ENCODE measurements around the gene EXOC3.
A peak's percentile ranks its signal among the peaks of the same experiment; 100 is the strongest.
"Not testable (repeated sequence)": the region's sequence is repeated elsewhere in the genome, so short reads cannot be mapped to it uniquely, and the experiment has no call there.

Gene EXOC3

GRCh38 chr5:407801-408268 is 35.1 kb upstream of the EXOC3 start:
- no peak for DNase-seq (ENCODE audit: low spot score)
- CTCF ChIA-PET, result no interaction called here
- no peak for TF ChIP-seq CTCF (conservative IDR thresholded peaks at IDR 0.05; ENCODE audit: low read depth)
- POLR2A ChIA-PET (ENCODE audit: low non-redundant PET), result no interaction called here
- peak overlapping the region; percentile 70 for H3K27ac ChIP-seq

- H3K27ac ChIP-seq, result no peak overlapping the region
- TF ChIP-seq CTCF (conservative IDR thresholded peaks at IDR 0.05; ENCODE audit: low read depth), result no peak
- CTCF ChIA-PET, result no interaction called here
- POLR2A ChIA-PET (ENCODE audit: low non-redundant PET), result no interaction called here
- no peak for DNase-seq (ENCODE audit: low spot score)
Measured at GRCh38 chr5:410911-411517, 32.0 kb upstream of the EXOC3 start.

- CTCF ChIA-PET, result no interaction called here
- no peak overlapping the region for H3K27ac ChIP-seq
- TF ChIP-seq CTCF (conservative IDR thresholded peaks at IDR 0.05; ENCODE audit: low read depth), result no peak
- POLR2A ChIA-PET (ENCODE audit: low non-redundant PET), result no interaction called here
- DNase-seq (ENCODE audit: low spot score), result no peak
Measured at GRCh38 chr5:411728-412127, 31.2 kb upstream of the EXOC3 start.

- CTCF ChIA-PET, result interaction anchor here (0.6 to 1.0 kb wide), 3 partner anchors 77 to 606 kb away, joined by 3 to 4 read pairs (median 4); no protein-coding TSS in a partner anchor
- DNase-seq (ENCODE audit: low spot score); POLR2A ChIA-PET (ENCODE audit: low non-redundant PET): not testable (repeated sequence)
- peak overlapping the region; percentile 75 for H3K27ac ChIP-seq
Measured at GRCh38 chr5:414991-415927, 27.7 kb upstream of the EXOC3 start.

- no peak for TF ChIP-seq CTCF (conservative IDR thresholded peaks at IDR 0.05; ENCODE audit: low read depth)
- POLR2A ChIA-PET (ENCODE audit: low non-redundant PET), result no interaction called here
- CTCF ChIA-PET, result interaction anchor here (0.6 to 0.7 kb wide), 2 partner anchors 96 to 605 kb away, joined by 3 to 4 read pairs; no protein-coding TSS in a partner anchor
- DNase-seq (ENCODE audit: low spot score), result no peak
- H3K27ac ChIP-seq, result peak overlapping the region; percentile 75
Measured at GRCh38 chr5:415928-416635, 26.9 kb upstream of the EXOC3 start.

GRCh38 chr5:416636-416960 is 26.4 kb upstream of the EXOC3 start:
- POLR2A ChIA-PET (ENCODE audit: low non-redundant PET), result no interaction called here
- CTCF ChIA-PET, result no interaction called here
- TF ChIP-seq CTCF (conservative IDR thresholded peaks at IDR 0.05; ENCODE audit: low read depth), result no peak
- H3K27ac ChIP-seq, result peak overlapping the region; percentile 75
- DNase-seq (ENCODE audit: low spot score), result no peak
